Measurements from ENCODE around the gene ARAP2.

The ARAP2 gene

DNA sequence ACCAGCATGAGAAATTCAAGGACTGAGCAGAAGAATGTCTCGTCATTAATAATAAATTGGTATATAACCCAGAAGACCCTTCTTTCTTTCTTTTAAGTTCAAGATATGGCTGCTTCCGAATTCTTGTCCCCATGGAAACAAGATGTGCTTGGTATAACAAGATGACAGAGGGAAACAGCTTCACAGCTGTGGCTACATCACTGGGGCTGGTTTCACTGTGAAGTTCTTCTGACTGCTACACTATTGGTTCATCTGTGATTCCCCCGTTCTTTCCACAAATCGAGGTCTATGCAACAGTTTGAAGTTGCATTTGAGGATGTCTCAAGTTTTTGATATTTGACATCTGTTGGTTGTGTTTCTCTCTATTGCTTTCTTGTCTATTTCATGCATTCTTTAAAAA, 24.8 kb upstream of the ARAP2 start:
- no peaks in the 10 kb centered on the region for H3K36me3 Mint-ChIP-seq (ENCODE audit: low read depth)
- H3K27me3 Mint-ChIP-seq (ENCODE audit: low read depth, poor library complexity), result peaks cover 3% of the 10 kb centered on the region
- no peaks in the 10 kb centered on the region for H3K4me1 Mint-ChIP-seq
- TF ChIP-seq, protein P1, sequence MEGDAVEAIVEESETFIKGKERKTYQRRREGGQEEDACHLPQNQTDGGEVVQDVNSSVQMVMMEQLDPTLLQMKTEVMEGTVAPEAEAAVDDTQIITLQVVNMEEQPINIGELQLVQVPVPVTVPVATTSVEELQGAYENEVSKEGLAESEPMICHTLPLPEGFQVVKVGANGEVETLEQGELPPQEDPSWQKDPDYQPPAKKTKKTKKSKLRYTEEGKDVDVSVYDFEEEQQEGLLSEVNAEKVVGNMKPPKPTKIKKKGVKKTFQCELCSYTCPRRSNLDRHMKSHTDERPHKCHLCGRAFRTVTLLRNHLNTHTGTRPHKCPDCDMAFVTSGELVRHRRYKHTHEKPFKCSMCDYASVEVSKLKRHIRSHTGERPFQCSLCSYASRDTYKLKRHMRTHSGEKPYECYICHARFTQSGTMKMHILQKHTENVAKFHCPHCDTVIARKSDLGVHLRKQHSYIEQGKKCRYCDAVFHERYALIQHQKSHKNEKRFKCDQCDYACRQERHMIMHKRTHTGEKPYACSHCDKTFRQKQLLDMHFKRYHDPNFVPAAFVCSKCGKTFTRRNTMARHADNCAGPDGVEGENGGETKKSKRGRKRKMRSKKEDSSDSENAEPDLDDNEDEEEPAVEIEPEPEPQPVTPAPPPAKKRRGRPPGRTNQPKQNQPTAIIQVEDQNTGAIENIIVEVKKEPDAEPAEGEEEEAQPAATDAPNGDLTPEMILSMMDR (IDR thresholded peaks at IDR 0.05), result no peak
- H3K9me3 Mint-ChIP-seq, result no peaks in the 10 kb centered on the region
- H3K27ac Mint-ChIP-seq, result no peak overlapping the region
- no peak overlapping the region for H3K4me3 Mint-ChIP-seq
- no peak for DNase-seq

DNA sequence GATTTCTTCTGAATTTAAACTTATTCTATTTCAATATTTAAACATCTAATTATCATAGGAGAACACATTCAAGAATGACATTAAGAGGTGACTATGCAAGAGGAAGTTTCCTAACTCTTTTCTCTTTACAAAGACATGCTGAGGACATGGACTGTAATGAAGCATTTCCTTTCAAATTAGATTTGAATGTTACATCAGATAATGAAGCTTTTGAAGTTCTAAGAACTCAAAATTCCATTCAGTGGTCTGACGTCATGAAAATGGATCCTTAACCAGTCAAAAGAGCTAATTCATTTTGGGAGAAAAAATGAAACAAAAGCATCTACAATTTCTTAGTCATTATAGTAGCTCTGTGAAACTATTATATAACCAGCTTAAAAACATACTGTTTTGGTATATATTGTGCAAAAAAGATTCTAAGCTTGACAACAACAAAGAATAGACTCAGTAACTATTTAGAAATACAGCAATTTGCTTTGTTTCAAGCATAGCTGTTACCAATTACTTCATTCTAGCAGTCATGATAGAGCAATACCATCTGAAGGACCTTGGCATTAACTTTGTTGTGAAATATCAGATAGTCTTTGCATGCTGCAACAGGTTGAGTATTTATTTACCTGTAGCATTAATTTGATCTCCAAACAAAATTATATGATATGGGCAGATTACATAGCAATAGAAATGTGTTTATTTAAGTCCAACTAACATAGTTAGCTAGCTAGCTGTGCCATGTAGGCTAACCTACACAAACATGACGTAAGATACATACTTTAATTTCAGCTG, 23.4 kb upstream of the ARAP2 start:
- DNase-seq, result no peak
- Mint-ChIP-seq H3K27me3 (ENCODE audit: low read depth, poor library complexity) (peaks cover 3% of the 10 kb centered on the region), H3K4me3 (no peak overlapping the region), H3K9me3 (no peaks in the 10 kb centered on the region), H3K4me1 (no peaks in the 10 kb centered on the region), H3K36me3 (ENCODE audit: low read depth) (no peaks in the 10 kb centered on the region), H3K27ac (no peak overlapping the region)
- TF ChIP-seq, protein P1 (IDR thresholded peaks at IDR 0.05), result no peak

DNA sequence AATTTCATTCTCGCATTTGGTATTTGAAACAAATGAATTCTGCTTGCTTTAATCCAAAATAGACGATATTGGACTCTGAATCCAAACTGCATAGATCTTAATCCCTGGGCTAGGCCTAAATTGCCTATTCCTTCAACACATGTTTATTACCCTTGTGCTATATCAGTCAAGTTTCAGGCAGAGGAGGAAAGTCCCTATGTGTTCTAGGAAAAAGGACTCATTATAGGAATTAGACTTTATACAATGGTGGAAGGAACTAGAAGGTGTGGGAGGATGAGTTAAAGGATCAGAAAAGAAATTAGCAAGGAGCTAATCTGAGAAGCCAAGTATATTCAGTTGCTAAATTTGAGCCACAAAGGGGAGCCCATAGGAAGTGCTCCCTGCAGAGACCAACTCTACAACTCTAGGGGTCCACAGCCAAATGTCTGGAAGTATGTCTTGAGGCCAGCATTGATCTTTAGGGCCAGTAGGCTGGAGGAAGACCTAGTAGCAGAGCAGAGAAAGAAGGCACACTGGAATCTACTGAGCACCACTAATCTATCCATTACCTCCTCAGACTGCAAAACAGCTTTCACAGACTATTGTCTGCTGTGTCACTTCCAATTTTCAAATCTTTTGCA, 20.0 kb upstream of the ARAP2 start:
- no peak for DNase-seq
- Mint-ChIP-seq H3K27ac (no peak overlapping the region), H3K4me3 (no peak overlapping the region), H3K9me3 (no peaks in the 10 kb centered on the region), H3K27me3 (ENCODE audit: low read depth, poor library complexity) (no peaks in the 10 kb centered on the region), H3K36me3 (ENCODE audit: low read depth) (no peaks in the 10 kb centered on the region), H3K4me1 (no peaks in the 10 kb centered on the region)
- TF ChIP-seq, protein P1 (IDR thresholded peaks at IDR 0.05), result no peak

DNA sequence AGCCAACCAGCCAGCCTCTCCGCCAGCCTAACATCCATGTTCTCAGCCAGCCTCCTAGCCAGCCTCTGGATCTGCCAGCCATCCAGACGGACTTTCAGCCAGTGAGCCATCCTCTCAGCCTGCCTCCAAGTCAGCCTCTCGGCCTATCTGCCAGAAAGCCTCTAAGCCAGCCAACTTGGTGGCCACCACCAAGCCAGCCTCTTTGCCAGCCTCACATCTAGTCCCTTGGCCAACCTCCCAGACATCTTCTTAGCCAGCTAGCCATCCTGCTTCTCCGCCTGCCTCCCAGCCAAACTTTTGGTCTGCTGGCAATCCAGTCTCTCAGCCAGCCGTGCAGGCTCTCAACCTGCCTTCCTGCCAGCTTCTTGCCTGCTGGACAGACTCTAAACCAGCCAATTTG, 16.4 kb upstream of the ARAP2 start:
- TF ChIP-seq, protein P1 (IDR thresholded peaks at IDR 0.05), result no peak
- no peak for DNase-seq
- no peak overlapping the region for H3K27ac Mint-ChIP-seq
- H3K4me1 Mint-ChIP-seq, result no peaks in the 10 kb centered on the region
- no peaks in the 10 kb centered on the region for H3K36me3 Mint-ChIP-seq (ENCODE audit: low read depth)
- no peaks in the 10 kb centered on the region for H3K27me3 Mint-ChIP-seq (ENCODE audit: low read depth, poor library complexity)
- no peak overlapping the region for H3K4me3 Mint-ChIP-seq
- no peaks in the 10 kb centered on the region for H3K9me3 Mint-ChIP-seq

DNA sequence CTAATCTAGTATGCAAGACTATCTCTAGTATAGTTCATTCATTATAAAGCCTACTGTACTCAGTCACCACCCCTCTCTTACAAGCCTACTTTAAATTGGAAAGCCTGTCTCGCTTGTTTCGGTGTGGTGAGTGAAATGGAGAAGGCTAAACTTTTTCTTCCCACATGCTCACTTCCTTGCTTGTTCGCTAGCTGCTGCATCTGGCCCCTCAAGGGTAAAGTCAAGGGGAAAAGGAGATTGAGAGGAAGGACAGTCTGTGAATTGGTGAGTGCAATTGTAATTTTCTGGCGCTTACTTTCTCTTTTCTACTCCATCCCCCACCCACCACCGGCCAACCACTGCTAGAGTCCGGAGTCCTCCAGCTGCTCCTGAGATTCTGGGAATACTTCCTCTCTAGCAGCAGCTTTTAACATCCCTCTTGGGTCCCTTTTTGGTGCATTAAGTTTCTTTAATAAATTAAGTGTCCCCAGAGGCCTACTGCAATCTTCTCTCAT, 12.1 kb upstream of the ARAP2 start:
- H3K4me1 Mint-ChIP-seq, result no peaks in the 10 kb centered on the region
- H3K9me3 Mint-ChIP-seq, result no peaks in the 10 kb centered on the region
- TF ChIP-seq, protein P1 (IDR thresholded peaks at IDR 0.05), result no peak
- H3K27ac Mint-ChIP-seq, result no peak overlapping the region
- H3K4me3 Mint-ChIP-seq, result no peak overlapping the region
- no peaks in the 10 kb centered on the region for H3K36me3 Mint-ChIP-seq (ENCODE audit: low read depth)
- DNase-seq, result no peak
- H3K27me3 Mint-ChIP-seq (ENCODE audit: low read depth, poor library complexity), result peaks cover 3% of the 10 kb centered on the region
